Stomach (tissue), 4 donors: Measurements from ENCODE around the gene DENND5A.

Experiments
- EP300 ChIP-seq: sonication (generic); formaldehyde crosslinking; IDR thresholded peaks from one replicate; pipeline ENCODE4 v1.6.1; 2017; ENCODE audit warnings: antibody characterized with exemption
- POLR2A ChIP-seq, 4 donors: fragments of 450-650 bp; IDR thresholded peaks; one replicate each; pipeline ENCODE4 v1.6.1; 2016; ENCODE audit warnings: antibody characterized with exemption in 4 of 4, control low read depth in 2 of 4, mild to moderate bottlenecking in 1 of 4, moderate library complexity in 1 of 4
- POLR2AphosphoS5 ChIP-seq, 3 donors: sonication (generic); formaldehyde crosslinking; IDR thresholded peaks; one replicate each; pipeline ENCODE4 v1.6.1; 2016; ENCODE audit warnings: antibody characterized with exemption in 3 of 3
- TF ChIP-seq, protein P1 (sequence below), 7 experiments: fragments of 450-650 bp in 4 of 7; fragments of 200-600 bp in 3 of 7; sonication (generic) in 3 of 7; IDR thresholded peaks; one replicate each; pipeline ENCODE4 v1.5.1; 2016 to 2019; ENCODE audit warnings: antibody characterized with exemption in 7 of 7, control low read depth in 2 of 7, mild to moderate bottlenecking in 1 of 7

DNA sequence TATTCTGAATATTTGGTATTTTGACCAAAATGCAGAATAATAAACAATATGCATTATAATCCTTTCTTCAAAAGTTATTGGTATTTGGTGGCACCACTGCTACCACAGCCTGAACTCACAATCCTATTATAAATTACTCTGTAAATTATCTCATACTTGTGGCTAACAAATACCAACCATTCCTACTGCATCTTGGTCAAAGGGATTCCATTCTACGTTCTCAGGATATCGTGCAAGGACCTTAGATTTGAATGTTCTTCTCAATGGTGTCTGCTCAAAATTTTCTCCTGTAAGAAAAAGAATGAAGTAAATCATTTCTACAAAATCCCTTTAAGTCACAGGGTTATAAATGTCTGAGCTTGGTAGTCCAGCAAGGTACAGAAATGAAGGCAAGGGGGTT is 58.7 kb downstream of the DENND5A start:
- TF ChIP-seq, protein P1, sequence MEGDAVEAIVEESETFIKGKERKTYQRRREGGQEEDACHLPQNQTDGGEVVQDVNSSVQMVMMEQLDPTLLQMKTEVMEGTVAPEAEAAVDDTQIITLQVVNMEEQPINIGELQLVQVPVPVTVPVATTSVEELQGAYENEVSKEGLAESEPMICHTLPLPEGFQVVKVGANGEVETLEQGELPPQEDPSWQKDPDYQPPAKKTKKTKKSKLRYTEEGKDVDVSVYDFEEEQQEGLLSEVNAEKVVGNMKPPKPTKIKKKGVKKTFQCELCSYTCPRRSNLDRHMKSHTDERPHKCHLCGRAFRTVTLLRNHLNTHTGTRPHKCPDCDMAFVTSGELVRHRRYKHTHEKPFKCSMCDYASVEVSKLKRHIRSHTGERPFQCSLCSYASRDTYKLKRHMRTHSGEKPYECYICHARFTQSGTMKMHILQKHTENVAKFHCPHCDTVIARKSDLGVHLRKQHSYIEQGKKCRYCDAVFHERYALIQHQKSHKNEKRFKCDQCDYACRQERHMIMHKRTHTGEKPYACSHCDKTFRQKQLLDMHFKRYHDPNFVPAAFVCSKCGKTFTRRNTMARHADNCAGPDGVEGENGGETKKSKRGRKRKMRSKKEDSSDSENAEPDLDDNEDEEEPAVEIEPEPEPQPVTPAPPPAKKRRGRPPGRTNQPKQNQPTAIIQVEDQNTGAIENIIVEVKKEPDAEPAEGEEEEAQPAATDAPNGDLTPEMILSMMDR (IDR thresholded peaks at IDR 0.05) = no peak
- TF ChIP-seq POLR2A (IDR thresholded peaks at IDR 0.05) = no peak
- TF ChIP-seq POLR2AphosphoS5 (IDR thresholded peaks at IDR 0.05) = no peak
- no peak for TF ChIP-seq EP300
